CD4-positive, alpha-beta T cell treated with Interleukin-17A for 1 hour (primary cell): ENCODE results near the gene TXNDC17.
A peak's percentile ranks its signal among the peaks of the same experiment; 100 is the strongest.
"Not testable (repeated sequence)": the region's sequence is repeated elsewhere in the genome, so short reads cannot be mapped to it uniquely, and the experiment has no call there.

Experiments
- DNase-seq: peaks from one replicate; pipeline ENCODE4 v3.0.0-alpha.2; 2020

TXNDC17 gene

DNA sequence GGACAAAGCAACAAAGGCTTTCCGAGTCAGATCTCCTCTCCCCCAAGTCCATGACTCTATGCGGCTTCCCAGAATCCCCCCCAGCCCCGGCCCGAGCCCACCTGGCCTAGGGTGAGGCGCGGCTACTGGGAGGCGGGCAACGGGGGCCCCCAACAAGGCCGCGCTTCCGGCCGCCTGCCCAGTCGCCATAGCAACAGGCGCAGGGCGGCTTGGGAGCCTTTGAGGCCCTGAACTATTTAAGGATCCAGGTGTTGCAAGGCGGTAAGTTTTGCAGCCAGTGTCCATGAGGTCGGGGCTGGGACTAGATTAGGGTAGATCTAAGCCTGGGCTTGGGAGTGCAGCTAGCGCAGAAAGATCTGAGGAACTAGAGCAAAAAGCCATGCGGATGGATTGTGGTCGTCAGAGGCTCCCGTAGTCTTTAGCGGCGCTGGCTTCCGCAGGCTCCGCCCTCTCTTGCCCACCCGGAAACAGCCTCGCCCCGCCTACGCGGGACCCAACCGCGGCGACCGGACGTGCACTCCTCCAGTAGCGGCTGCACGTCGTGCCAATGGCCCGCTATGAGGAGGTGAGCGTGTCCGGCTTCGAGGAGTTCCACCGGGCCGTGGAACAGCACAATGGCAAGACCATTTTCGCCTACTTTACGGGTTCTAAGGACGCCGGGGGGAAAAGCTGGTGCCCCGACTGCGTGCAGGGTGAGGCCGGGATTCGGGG, at the start of gene TXNDC17, which contains the start of gene KIAA0753:
TSS of gene TXNDC17 (plus strand) at position 525 of the 711 bp plus-strand sequence. CDS start at position 548, 23 bp downstream.
TSS of gene KIAA0753 (minus strand) at position 176 of the 711 bp plus-strand sequence. CDS start 5,608 bp downstream, outside the sequence.
- peak; percentile 91 for DNase-seq

DNA sequence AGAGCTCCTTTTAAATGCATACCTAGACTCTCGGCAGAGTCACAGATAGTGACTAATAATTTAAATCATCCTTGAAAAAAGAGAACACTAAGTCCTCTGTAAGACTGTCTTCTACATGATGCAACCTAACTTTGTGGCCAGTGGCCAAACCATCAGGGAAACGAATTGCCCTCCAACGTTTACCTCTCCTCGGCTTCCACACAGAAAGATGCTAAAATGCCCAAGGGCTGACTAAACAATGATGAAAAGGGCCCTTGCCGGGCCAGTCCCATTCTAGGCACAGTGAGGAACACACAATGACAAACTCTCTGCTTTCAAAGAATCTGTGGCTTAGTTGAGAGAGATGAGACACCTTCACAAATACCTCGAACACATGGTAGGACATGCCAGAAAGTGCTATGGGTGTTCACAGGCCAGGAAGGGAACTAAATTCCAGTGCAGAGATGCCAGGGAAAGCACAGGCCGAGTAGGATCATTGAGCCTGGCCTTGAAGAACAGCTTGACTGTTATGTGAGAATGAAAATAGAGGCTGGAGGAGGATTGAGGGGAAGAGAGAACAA, 49.2 kb upstream of the TXNDC17 start:
- no peak for DNase-seq

DNA sequence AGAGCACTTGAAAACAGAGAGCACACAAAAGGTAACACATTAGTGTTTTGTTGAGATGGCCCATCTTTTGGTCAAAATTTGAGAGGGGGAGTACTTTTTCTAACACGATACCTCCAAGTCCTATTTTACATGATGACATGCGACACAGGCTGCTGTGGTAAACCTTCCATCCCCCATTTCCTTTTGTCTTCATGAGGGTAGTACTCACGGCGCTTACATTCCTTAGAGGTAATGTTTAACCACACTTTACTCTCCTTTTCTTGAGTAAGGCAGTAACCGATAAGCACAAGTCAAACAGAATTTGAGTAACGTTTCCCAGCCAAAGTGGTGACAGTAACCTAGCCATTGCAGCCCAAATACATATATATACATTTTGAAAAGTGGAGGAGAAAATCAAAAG, 48.7 kb upstream of the TXNDC17 start:
- no peak for DNase-seq

DNA sequence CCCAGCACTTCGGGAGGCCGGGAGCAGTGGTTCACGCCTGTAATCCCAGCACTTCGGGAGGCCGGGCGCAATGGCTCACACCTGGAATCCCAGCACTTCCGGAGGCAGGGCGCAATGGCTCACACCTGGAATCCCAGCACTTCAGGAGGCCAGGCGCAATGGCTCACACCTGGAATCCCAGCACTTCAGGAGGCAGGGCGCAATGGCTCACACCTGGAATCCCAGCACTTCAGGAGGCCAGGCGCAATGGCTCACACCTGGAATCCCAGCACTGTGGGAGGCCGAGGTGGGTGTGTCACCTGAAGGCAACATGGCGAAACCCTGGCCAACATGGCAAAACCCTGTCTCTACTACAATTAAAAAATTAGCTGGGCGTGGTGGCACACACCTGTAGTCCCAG, 47.5 kb upstream of the TXNDC17 start:
- DNase-seq: not testable (repeated sequence)

DNA sequence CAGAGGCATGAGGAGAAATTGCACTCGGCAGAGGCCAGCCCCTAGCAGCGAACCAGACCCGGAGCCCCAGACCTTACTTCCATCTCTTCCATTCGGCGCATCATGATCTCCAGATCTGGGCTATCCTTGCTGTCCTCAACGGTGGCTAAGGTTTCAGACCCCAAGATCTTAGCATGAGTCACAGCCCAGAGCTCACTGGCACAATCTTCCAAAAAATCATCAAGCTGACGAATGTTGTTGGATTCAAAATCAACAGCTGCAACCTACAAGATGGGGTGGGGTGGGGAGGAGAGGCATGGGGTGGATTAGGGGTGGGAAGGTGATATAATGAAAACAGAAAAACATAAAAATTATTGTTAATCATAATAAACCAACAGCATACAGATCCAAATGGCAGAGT, 44.8 kb upstream of the TXNDC17 start:
- DNase-seq: no peak

DNA sequence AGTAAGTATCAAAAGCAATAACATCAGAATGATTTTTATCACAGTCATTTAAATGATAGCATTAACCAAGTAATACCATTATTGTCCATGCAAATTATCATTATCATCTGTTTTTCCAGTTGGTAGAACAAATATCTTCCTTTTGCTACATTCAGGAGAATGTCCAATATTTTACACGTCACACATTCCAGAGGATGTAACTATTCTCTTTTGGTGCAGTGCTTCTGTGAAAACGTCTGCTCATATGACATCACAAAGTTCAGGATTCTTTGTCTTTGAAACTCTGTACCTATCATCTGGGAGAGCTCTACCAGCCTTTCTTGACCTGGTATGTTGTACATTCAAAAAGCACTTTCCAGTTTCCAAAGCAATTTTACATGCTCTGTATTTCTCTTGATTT, 44.3 kb upstream of the TXNDC17 start:
- DNase-seq: no peak

DNA sequence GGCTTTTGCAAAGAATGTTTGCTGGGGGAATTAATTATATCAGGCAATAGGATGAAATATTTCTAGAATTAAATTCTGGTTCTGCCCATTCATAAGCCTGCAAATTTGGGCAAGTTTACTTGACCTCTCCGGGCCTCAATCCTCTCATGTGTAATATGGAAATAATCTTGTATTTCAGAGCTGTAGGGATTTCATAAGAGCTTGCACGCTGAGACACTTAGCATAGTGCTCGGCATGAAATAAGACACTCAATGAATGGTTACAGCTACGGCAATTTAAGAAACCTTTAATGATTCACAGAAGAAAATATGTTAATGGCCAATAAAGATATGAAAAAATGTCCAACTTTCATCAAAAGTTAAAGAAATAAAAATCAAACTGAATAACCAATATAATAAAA, 43.9 kb upstream of the TXNDC17 start:
- no peak for DNase-seq

DNA sequence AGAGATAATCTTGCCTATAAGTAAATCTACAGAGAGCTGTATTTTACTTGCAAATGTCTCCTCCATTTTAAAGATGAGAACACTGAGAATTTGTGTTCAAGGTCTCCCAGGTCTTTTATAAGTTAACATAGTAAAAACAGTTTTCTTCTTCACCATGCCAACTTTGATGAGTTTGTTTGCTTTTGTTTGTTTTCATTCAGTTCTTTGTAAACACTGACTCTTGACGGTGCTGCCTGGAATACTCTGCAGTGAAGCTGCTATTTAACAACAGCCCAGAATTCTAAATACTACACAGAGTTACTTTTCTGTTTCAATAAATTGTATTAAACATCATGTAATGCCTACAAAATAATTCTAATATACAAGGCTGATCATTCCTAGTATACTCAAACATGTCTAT, 43.1 kb upstream of the TXNDC17 start:
- no peak for DNase-seq

DNA sequence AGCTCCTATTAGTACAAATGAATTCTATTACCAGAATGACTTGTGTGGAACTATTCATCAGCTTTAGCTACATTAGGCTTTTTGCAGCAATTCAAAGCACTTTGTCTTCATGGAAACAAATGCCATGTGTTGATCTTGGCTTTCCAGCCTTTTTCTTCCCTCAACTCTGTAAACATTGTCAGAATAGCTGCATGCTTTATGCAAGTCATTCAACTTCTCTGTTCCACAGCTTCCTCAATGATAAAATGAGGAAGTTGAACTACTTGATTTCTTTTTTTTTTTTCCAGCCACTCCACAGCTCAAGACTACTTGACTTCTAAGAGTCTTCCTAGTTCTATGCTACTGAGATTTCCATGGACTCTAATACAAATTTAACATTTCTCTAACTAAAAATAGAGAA, 41.5 kb upstream of the TXNDC17 start:
- no peak for DNase-seq

DNA sequence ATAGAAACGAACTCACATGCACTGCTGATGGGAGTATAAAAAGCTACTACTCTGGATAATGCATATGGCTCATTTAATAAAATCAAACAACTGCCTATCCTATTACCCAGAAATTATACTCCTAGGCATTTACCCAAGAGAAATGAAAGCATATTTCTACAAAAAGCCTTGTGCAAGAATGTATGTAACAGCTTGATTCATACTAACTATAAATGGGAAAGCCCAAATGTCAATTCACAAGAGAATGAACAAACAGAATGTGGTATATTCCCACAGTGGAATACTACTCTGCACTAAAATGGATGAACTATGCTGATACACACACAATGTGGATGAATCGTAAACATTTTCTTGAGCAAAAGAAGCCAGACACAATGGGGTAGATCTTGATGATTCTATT, 38.7 kb upstream of the TXNDC17 start:
- DNase-seq: no peak

DNA sequence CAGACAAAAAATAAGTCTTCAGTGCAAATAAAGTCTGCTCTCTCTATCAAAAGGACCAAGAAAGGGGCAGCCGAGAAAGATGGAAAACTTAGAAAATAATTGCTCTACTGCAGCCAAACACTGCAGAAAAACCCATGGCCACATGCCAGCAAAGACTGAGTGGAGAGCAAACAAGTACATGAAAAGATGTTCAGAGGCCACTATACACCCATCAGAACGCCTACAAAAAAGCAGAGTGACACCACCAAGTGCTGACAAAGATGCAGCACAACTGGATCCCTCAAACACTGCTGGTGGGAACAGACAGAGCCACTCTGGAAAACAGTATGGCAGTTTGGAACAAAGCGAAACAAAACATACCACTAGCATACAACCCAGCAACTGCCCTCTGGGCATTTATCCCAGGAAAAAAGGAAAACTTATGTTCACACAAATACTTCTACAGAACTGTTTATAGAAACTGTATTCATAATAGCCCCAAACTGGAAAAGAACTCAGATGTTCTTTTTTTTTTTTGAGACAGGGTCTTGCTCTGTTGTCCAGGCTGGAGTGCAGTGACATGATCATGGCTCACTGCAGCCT, 37.0 kb upstream of the TXNDC17 start:
- DNase-seq: no peak

DNA sequence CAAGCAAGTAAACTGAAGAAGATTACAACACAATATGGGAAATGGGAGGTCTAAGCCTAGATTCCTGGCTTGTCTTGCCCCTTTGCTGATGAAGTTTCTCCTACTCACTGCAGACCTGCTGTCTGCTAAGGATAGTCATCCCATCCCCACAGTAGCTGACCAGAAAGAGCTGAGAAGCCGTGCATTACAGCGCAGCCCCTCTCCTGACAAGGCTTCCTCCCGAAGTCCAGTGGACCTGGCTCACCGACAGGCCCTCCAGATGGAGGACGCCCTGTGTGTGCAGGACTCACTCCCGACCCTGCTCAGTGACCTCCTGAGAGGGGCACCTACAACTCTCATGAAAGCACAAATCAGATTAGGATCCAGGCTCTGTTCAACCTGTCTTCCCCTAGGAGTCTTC, 35.7 kb upstream of the TXNDC17 start:
- DNase-seq: no peak

DNA sequence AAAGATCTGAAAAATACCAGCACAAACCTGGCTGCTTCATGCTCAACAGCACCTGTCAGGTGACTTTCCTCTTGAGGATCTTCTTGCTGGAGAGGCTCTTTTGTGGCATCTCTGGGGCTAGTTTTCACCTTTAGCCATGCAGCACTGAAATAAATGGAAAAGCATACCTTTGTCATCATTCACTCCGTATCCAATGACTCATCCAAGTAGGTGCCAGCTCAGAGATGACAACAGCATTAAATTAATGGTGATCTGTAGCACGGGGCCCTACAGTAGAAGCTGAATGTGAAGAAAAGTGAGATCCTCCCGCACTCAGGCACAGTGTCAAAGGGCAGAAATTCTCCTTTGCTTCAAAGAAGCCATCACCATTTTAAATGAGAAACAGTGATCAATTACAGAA, 32.5 kb upstream of the TXNDC17 start:
- DNase-seq: no peak

DNA sequence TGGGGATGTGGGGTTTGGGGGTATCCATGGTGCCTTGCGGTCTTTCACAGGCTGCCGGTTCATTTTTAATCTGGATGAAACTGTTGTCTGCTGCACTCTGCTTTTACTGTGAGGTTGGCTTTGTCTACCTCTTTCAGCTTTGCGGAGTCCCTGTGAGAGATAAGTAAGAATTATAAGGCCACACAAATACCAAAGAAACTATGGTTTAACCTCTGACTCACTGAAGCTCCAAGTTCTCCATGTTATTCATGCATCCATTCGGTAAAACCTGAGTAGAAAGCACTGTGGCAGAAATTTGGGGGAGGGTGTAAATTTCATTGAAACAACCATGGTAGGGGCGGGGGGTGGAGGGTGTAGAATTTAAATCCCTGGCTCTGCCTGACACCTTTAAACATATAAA, 30.8 kb upstream of the TXNDC17 start:
- no peak for DNase-seq

DNA sequence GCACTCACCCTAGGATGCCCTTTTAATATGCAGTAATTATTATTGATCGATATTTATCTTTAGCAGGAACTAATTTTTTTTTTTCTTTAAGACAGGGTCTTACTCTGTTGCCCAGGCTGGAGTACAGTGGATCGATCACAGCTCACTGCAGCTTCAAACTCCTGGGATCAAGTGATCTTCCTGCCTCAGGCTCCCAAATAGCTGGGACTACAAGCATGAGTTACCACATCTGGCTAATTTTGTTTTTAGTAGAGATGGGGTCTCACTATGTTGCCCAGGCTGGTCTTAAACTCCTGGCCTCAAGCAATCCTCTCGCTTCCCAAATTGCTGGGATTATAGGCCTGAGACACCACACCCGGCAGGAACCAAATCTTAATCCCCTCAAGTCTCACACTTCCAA, 29.6 kb upstream of the TXNDC17 start:
- no peak for DNase-seq

DNA sequence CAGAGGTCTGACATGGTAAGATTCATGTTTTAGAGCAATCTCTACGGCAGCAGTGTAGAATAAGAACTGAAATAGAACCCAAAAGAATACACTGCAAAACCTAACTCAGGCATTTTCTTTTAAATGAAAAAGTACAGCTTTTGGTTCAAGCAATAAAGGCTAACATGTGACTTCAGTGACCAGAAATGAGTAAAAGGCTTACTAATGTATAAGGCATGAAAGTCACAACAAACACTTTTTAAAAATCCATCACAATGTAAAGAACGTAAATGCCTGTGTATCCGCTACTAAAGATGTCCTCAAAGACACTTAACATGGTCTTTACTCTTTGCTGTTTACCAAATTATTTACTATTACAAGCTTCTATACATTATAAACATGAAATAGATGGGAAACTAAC, 16.9 kb upstream of the TXNDC17 start:
- no peak for DNase-seq

DNA sequence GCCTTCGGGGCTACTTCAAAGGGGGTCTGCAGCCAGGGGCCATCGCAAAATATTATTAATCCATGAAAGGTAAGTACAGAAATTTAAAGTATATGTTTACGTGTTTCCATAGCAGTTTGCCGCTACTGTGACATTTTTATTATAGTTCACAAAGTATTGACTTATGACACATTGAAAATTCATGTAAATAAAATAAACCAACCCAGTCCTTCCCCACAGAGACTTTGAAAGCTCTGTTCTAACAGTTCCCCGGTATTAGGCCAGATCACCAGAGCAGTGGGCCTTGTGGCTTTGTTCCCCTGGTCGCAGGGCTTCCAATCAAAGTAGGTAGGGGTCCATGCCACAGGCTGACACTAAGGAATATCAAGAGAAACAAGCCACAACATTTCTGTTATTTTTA, 14.2 kb upstream of the TXNDC17 start:
- no peak for DNase-seq

DNA sequence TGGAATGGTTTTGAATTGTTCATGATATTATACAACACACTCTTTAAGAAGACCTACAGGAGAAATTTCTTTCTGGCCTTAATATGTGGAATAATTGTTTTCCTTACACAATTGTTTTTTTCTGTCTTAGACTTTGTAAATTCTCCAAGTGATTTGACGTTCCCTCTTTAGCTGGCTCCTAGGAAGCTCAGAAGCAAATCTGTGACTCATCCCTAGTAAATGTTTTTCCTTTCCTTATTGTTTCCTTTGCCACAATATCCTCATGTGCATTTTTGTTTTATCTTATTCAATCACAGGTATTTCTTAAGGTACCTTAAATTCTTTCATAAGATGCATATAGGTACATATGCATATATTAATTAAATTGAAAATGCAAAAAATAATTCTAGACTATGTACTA, 13.8 kb upstream of the TXNDC17 start:
- DNase-seq: no peak

DNA sequence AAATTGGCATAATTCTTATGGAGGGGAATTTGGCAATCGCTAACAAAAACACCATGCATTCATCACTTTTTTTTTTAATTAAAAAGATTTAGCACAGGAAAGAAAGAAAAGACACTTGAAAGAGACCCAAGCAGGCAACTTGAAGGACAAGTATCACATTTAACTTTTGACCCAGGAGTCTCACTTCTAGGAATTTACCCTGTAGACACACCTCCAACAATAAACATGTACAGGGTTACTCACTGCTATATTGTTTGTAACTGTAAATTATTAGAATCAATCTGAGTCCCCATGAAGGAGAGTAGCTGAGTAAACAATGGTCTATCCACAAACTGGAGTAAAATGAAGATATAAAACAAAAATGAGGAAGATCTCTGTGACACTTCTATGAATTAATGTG, 10.5 kb upstream of the TXNDC17 start:
- DNase-seq: no peak

DNA sequence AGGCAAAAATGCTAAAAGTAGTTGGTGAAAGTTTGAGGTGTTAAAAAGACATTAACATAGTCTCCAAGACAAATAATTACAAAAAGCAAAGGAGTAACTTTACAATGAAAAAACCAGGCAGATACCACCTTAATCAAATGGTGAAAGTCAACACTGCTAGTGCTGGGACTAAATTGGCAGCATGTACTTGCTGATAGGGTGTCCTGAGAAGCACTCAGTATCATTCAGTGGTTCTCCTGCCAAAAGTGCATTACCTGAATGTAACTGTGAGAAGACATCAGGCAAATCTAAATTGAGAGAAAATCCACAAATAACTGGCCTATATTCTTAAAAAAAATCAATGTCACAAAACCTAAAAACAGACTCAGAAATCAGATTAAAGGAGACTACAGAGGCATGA, 8.3 kb upstream of the TXNDC17 start:
- no peak for DNase-seq

DNA sequence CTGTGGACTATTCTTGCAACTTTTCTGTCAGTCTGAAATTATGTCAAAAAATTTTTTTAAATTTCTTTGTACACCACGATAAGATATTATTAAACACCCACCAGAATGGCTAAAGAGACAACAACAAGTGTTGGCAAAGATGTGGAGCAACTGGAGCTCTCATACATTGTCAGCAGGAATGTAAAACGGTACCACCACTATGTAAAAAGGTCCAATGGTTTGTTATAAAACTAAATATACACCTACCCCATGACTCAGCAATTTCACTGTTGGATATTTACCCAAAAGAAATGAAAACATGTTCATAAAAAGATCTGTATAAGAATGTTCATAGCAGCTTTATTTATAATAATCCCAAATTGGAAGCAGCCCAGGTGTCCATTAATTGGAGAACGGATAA, 7.6 kb upstream of the TXNDC17 start:
- no peak for DNase-seq

DNA sequence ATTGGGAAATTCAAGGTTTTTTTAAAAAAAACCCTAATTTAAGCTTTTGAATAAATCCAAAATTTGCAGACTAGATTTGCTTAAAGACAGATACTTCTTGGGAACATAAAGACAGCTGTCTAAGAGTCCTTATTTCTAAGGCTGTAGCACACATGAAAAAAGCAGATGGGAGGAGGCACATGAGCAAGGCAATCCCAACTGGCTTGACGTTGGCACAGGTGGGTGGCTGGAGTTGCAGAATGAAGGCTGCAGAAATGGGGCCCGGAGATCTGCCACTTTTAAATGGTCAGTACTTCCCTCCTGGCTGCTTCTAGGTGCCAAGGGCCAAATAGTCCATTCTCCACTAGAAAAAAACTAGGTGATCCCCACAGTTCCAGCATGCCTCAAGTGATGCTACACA, 4.8 kb upstream of the TXNDC17 start:
- DNase-seq: no peak

DNA sequence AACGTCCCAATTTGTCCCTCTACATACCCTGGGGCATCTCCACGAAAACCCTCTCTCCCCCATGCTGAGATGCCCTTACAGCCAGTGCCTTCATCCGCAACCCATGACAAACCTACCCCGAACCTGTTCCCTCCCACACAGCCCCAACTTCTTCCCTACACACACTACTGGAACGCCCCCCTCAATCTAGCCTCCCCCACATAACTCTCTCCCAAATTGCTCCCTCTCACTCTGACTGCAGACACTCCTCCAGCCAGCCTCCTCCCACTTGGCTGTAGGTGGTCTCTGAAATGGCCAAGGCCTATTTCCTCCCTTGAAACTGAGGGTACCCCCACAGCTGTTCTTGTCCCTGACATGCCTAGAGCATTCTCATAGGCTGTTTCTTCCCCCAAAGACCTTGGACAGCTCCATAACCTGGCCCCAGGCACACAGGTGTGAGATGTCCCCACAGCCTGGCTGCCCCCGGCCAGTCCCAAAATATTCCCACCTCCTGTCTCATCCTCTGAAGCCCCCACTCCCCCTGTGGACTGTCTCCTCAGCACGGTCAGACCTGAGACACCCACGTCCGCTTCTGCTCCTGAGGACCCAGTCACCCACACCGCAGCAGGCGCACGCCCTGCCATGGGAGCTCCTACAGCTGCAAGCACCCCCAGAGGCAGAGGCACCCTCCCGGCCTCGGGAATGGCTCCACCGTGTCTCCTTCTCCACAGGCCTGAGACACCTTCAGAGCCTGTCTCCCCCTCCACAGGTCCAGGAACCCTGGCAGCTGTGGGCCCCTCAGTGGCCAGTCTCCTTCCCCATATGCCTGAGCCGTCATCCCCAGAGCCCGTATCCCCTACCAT, 4.0 kb upstream of the TXNDC17 start:
- no peak for DNase-seq

DNA sequence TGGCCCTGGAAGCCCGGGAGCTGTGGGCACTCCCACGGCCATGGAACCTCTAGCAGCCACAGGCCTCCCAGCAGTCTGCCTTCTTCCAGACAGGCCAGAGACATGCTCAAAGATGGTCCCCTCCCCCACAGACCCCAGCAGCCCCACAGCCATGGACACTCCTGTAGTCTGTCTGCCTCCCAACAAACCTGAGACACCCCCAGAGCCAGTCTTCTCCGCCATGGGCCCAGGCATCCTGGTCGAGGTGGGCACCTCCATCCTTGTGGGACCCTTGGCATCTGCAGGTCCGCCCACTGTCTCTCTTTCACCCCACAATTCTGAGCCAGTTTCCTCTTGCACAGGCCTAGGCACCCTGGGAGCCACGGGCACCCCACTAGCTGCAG, 3.4 kb upstream of the TXNDC17 start:
- DNase-seq: no peak
